Activated T-helper 2 cell treated with anti-CD3 and anti-CD28 coated beads, Interferon-gamma antibody, Interleukin-2, Interleukin-4, amounts not matched to agents 10 μg/mL and 5 μg/mL and 100 μg/mL, durations not matched to agents 14 hours and 24 hours and 36 hours (primary cell): ENCODE data around the gene SLN. TPM values are rescaled to one million over a fixed set of nuclear protein-coding genes. Genes with fewer than 3 reads are reported as not detected.

Source experiments
- DNase-seq: peaks from one replicate; pipeline ENCODE4 v3.0.0; 2021; ENCODE audit warnings: low spot score
- H3K27ac Mint-ChIP-seq: one replicate; pipeline ENCODE4 v1.8.0; 2021; ENCODE audit warnings: mixed read lengths
- H3K27me3 Mint-ChIP-seq: one replicate; pipeline ENCODE4 v1.8.0; 2021; ENCODE audit warnings: low read depth, mixed read lengths
- H3K36me3 Mint-ChIP-seq: one replicate; pipeline ENCODE4 v1.8.0; 2021; ENCODE audit warnings: low read depth, mixed read lengths
- H3K4me1 Mint-ChIP-seq: one replicate; pipeline ENCODE4 v1.8.0; 2021; ENCODE audit warnings: low read depth, mixed read lengths
- H3K4me3 Mint-ChIP-seq: one replicate; pipeline ENCODE4 v1.8.0; 2021; ENCODE audit warnings: low read depth, mild to moderate bottlenecking, moderate library complexity, mixed read lengths
- H3K9me3 Mint-ChIP-seq: one replicate; pipeline ENCODE4 v1.8.0; 2021; ENCODE audit warnings: mixed read lengths
- intact Hi-C: fragments of 100-400 bp; cut with micrococcal nuclease; formaldehyde crosslinking; loops from one replicate; pipeline ENCODE4 v1.15.1; 2023
- total RNA-seq: library from RNA; stranded (reverse); gene quantifications from 2 replicates; pipeline ENCODE4 v1.2.3, GENCODE V29; 2022

SLN gene
- total RNA-seq, 1 donor from 2014 or later = not detected

DNA sequence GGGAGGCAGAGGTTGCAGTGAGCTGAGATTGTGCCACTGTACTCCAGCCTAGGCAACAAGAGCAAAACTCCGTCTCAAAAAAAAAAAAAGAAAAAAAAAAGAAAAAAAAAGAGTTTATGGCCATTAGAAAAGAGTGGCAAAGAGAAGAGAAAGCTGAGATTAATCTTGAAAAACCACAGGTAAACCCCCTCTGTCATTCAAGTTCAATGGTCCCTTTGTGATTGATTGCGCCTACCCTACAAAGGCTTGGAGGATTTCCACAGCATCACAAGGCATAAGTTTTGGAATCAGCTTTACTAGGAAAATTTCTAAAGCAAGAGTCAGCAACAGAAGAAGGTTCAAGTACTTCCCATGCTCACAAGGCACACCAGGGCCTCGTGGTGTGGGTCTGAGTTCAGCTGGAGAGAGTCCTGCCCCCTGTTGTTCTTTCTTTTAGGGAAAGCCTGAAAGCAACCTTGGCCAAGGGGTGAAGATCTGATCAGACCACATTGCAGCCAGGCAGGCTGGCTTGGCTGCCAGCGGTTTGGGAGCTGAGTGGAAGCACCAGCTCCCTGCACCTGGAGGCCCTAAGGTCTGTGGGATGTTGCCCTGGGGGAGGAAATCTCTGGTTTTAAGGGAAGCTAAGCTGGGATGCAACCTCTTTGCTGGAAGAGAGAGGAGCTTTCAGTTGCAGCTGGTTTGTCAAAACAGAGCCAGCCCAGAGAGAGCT lies 41.8 kb downstream of the SLN start:
- no peaks in the 10 kb centered on the region for H3K4me1 Mint-ChIP-seq
- DNase-seq = no peak
- H3K27ac Mint-ChIP-seq = no peak overlapping the region
- no peak overlapping the region for H3K4me3 Mint-ChIP-seq
- H3K27me3 Mint-ChIP-seq = peaks cover 1% of the 10 kb centered on the region
- H3K36me3 Mint-ChIP-seq = no peaks in the 10 kb centered on the region
- H3K9me3 Mint-ChIP-seq = no peaks in the 10 kb centered on the region
- intact Hi-C loops = no loop called here

DNA sequence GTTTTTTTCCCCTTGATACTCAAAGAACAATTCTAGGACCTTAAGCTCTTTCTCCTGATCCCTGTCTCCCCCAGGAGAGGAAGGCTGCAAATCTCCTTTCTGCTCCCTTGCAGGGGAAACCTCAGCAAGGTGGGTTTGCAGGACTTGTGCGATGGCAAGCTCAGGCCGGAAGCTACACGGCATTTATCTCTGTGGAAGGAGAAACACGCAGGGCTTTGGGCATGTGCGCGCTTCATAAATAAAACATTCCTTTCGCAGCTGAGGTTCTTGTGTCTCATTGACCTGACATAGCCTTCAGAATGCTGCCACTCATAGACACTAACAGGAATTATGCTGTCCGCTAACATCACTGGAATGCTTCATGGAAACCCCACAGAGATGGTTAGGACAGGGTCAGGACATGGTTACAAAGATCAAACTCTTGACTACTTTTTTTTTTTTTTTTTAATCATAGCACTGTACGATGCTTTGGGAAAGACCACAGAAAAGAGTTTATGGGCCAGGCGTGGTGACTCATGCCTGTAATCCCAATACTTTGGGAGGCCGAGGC lies 42.6 kb downstream of the SLN start:
- peaks cover 1% of the 10 kb centered on the region for H3K27me3 Mint-ChIP-seq
- H3K27ac Mint-ChIP-seq = no peak overlapping the region
- H3K36me3 Mint-ChIP-seq = no peaks in the 10 kb centered on the region
- H3K4me3 Mint-ChIP-seq = no peak overlapping the region
- no peak for DNase-seq
- intact Hi-C loops = no loop called here
- H3K9me3 Mint-ChIP-seq = no peaks in the 10 kb centered on the region
- H3K4me1 Mint-ChIP-seq = no peaks in the 10 kb centered on the region

DNA sequence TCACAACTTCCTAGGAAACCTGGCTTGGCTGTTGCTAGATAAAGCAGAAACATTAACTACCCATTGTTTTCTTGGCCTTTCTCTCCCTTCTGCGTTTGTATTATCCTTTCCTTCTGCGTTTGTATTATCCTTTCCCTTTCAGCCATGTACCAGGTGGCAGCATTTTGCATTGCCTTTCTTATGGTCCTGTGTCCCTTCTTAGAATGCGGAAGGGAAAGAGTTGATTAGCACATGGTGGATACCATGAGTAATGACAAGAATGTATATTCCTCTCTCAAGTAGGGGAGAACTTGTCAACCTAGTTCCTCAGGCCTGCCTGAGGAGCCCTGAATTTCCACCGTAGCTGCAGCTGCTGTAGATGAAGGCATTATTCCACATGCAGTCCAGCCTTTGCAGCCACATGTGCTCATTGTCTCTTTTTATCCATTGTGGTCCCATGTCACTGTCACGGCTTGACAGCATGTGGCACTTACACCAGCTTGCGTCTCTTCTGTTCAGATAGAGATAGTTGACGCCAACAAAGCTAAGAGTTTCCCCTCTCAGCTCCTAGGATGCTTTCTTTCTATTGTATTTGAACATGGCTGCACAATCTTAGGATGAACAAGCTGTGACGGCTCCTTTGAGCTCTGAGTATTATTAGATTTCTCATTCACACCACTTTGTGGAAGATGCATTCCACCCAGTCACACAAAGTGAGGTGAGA lies 44.8 kb downstream of the SLN start:
- Mint-ChIP-seq H3K4me3 (no peak overlapping the region), H3K9me3 (no peaks in the 10 kb centered on the region), H3K4me1 (no peaks in the 10 kb centered on the region), H3K27me3 (peaks cover 1% of the 10 kb centered on the region), H3K36me3 (no peaks in the 10 kb centered on the region), H3K27ac (no peak overlapping the region)
- no peak for DNase-seq
- intact Hi-C loops = no loop called here

DNA sequence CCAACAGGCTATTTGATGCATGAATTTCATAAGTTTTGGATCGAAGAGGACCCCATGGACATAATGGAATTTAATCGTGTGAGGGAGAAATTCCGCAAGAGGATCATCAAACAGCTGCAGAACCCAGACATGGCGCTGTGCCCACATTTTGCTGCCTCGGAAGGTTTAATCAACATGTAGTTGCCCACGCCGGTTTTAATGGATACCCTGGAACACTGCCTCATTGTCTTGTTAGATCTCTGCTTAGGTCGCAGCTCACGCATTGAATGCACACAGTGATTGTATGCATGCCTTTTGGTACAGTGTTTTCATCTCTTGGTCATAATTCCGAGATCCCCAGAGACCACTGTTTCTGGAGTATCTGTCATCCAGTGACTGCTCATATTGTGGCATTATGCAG lies 46.8 kb downstream of the SLN start:
- peaks cover 2% of the 10 kb centered on the region for H3K4me1 Mint-ChIP-seq
- no peaks in the 10 kb centered on the region for H3K9me3 Mint-ChIP-seq
- intact Hi-C loops = no loop called here
- no peak overlapping the region for H3K4me3 Mint-ChIP-seq
- H3K36me3 Mint-ChIP-seq = no peaks in the 10 kb centered on the region
- H3K27me3 Mint-ChIP-seq = peaks cover 1% of the 10 kb centered on the region
- no peak for DNase-seq
- no peak overlapping the region for H3K27ac Mint-ChIP-seq

DNA sequence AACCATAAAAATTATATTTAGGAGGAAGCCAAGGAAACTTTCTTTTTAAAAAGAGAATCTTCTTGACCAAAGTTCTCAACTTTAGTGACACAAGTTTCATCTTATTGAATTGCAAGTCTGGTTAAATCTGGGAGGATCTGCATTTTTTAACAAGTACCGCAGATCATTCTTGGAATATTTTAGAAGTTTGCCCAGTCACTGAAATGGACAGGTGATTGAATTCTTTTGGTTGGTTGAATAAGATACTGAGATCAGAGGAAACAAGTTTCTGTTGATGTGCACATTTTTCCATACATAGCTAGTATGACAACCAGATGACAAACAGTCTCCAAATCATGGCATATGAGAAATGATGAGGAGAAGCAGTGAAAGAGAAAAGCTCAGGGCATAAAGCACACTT lies 50.2 kb downstream of the SLN start:
- peaks cover 2% of the 10 kb centered on the region for H3K4me1 Mint-ChIP-seq
- intact Hi-C loops = no loop called here
- no peaks in the 10 kb centered on the region for H3K9me3 Mint-ChIP-seq
- no peak for DNase-seq
- H3K4me3 Mint-ChIP-seq = no peak overlapping the region
- H3K27me3 Mint-ChIP-seq = peaks cover 5% of the 10 kb centered on the region
- H3K27ac Mint-ChIP-seq = no peak overlapping the region
- no peaks in the 10 kb centered on the region for H3K36me3 Mint-ChIP-seq

DNA sequence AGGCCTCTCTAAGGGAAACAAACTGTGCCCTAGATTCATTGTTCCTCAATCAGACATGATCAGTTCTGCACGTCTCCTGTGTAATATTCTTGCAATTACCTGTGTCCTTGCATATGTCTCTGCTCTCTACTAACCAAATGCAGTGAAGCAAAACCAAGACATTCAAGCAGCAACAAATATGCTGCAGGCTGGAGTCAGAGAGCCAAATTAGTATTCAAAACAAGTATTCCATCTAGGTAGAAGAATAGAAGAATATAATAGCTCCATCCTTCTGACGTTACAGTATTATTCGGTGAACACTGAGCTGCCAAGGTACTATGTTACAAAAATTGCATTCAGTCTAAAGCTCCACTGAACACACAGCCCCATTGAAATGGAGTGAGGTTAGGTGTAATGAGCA lies 51.8 kb downstream of the SLN start:
- Mint-ChIP-seq H3K27me3 (peaks cover 6% of the 10 kb centered on the region), H3K9me3 (no peaks in the 10 kb centered on the region), H3K27ac (no peak overlapping the region), H3K36me3 (no peaks in the 10 kb centered on the region), H3K4me1 (peaks cover 2% of the 10 kb centered on the region), H3K4me3 (no peak overlapping the region)
- no peak for DNase-seq
- intact Hi-C loops = no loop called here

DNA sequence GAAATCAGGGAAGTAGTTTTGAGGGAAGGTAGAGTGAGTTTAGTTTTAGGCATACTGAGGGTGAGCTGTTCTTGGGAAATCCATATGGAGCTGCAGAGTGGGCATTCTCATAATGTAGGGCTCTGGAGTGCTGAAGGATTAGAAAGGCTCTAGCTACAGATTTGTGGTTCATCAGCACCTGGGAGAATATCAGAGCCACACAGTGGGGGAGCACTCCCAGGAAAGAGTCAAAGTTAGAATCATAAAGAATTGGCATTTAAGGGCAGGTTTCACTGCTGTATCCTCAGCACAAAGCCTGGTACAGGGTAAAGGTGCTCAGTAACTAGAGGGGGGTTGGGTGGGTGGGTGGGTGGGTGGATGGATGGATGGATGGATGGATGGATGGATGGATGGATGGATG lies 52.5 kb downstream of the SLN start:
- Mint-ChIP-seq H3K27me3 (peaks cover 6% of the 10 kb centered on the region), H3K9me3 (no peaks in the 10 kb centered on the region), H3K4me3 (no peak overlapping the region), H3K27ac (no peak overlapping the region), H3K36me3 (no peaks in the 10 kb centered on the region), H3K4me1 (peaks cover 2% of the 10 kb centered on the region)
- intact Hi-C loops = no loop called here
- no peak for DNase-seq

Other genes starting within 250 kb of the SLN start
- gene ALKBH8, start 146.3 kb downstream of the SLN start, total RNA-seq = 10.6 and 11.9 TPM in 2 replicates
- not detected in 2 replicates for gene ELMOD1, start 120.9 kb downstream of the SLN start, total RNA-seq
- gene SLC35F2, start 146.7 kb upstream of the SLN start, total RNA-seq = 28.0 and 29.8 TPM in 2 replicates
- not detected in 2 replicates for gene RAB39A, start 216.4 kb upstream of the SLN start, total RNA-seq